Keratinocyte (primary cell): ENCODE measurements around the gene SPTBN1. TPM values are rescaled to one million over a fixed set of nuclear protein-coding genes. Genes with fewer than 3 reads are reported as not detected.

Experiments
- DNase-seq: peaks from one replicate; pipeline ENCODE4 v3.0.0-alpha.2; 2011; ENCODE audit warnings: low read depth, missing footprints, low spot score
- FAIRE-seq: peaks from 2 replicates; lab custom pipeline; 2011; peaks lifted over from hg19 to GRCh38; lab: Jason Lieb, UNC
- H2AFZ ChIP-seq: 2 replicates; pipeline ENCODE4 v1.6.0; 2012; ENCODE audit warnings: low read length, control low read depth, inconsistent platforms; ENCODE audit not compliant: control insufficient read depth
- H3K27ac ChIP-seq: 2 replicates; pipeline ENCODE4 v1.5.1; 2011; ENCODE audit warnings: low read length; ENCODE audit not compliant: control insufficient read depth, insufficient read depth
- H3K27me3 ChIP-seq: 3 replicates; pipeline ENCODE4 v1.6.0; 2011; ENCODE audit warnings: low read length; ENCODE audit not compliant: control insufficient read depth, insufficient read depth; ENCODE audit errors: extremely low read depth
- H3K36me3 ChIP-seq, 2 experiments: 2 replicates in 1 of 2; 3 replicates in 1 of 2; pipeline ENCODE4 v1.5.1; 2011; ENCODE audit warnings: low read length in 2 of 2, mild to moderate bottlenecking in 1 of 2; ENCODE audit not compliant: control insufficient read depth in 2 of 2, insufficient read depth in 2 of 2; ENCODE audit errors: extremely low read depth in 1 of 2
- H3K4me1 ChIP-seq: 3 replicates; pipeline ENCODE4 v1.5.1; 2011; ENCODE audit warnings: low read length; ENCODE audit not compliant: control insufficient read depth, insufficient read depth; ENCODE audit errors: extremely low read depth
- H3K4me2 ChIP-seq: 3 replicates; pipeline ENCODE4 v1.6.0; 2011; ENCODE audit warnings: low read depth, low read length; ENCODE audit not compliant: control insufficient read depth, insufficient read depth; ENCODE audit errors: extremely low read depth
- H3K4me3 ChIP-seq, 3 experiments: fragments of 200-600 bp in 1 of 3; sonication (generic) in 1 of 3; 2 replicates in 2 of 3; 3 replicates in 1 of 3; pipeline ENCODE4 v1.5.1; 2011 to 2016; ENCODE audit warnings: low read length in 3 of 3, mild to moderate bottlenecking in 3 of 3, control low read depth in 2 of 3, inconsistent platforms in 1 of 3, low read depth in 1 of 3, mixed read lengths in 1 of 3, mixed run types in 1 of 3, moderate library complexity in 1 of 3; ENCODE audit not compliant: control insufficient read depth in 2 of 3, insufficient read depth in 2 of 3; ENCODE audit errors: extremely low read depth in 1 of 3
- H3K79me2 ChIP-seq: 2 replicates; pipeline ENCODE4 v1.6.0; 2012; ENCODE audit warnings: low read length; ENCODE audit not compliant: control insufficient read depth, insufficient read depth
- H3K9ac ChIP-seq: 3 replicates; pipeline ENCODE4 v1.6.0; 2011; ENCODE audit warnings: low read length; ENCODE audit not compliant: control insufficient read depth, insufficient read depth; ENCODE audit errors: extremely low read depth
- H3K9me1 ChIP-seq: 3 replicates; pipeline ENCODE4 v1.6.0; 2011; ENCODE audit warnings: low read length; ENCODE audit not compliant: control insufficient read depth, insufficient read depth; ENCODE audit errors: extremely low read depth
- H3K9me3 ChIP-seq: 2 replicates; pipeline ENCODE4 v1.5.1; 2012; ENCODE audit warnings: low read depth, low read length; ENCODE audit not compliant: control insufficient read depth
- H4K20me1 ChIP-seq: 3 replicates; pipeline ENCODE4 v1.6.0; 2011; ENCODE audit warnings: low read length; ENCODE audit not compliant: control insufficient read depth, insufficient read depth; ENCODE audit errors: extremely low read depth
- EZH2 ChIP-seq: IDR thresholded peaks from one replicate; pipeline ENCODE4 v1.6.1; 2012; ENCODE audit warnings: inconsistent platforms, mild to moderate bottlenecking, low read length, moderate library complexity
- dilution Hi-C: fragments of 300-500 bp; cut with MboI; formaldehyde crosslinking; loops from one replicate; pipeline ENCODE4 v1.7.0; 2020; ENCODE audit warnings: low sequenced_read_pairs; ENCODE audit not compliant: extremely low pct_ligation_motif_present
- polyA plus RNA-seq, 5 experiments: library from polyadenylated mRNA; depleted of rRNA in 3 of 5; stranded (reverse) in 3 of 5; stranded (forward) in 1 of 5; unstranded in 1 of 5; fragments of >200 nt; gene quantifications; 1 replicate in 1 of 5; 2 replicates in 3 of 5; 3 replicates in 1 of 5; pipeline versions ENCODE4 v1.2.1 to v1.2.3, GENCODE V29; 2011 to 2012; ENCODE audit warnings: missing spikeins in 2 of 5, low read depth in 1 of 5, low replicate concordance in 1 of 5
- TF ChIP-seq, protein P1 (sequence below), 3 experiments: IDR thresholded peaks in 1 of 3; conservative IDR thresholded peaks in 1 of 3; optimal IDR thresholded peaks in 1 of 3; 2 replicates in 2 of 3; 3 replicates in 1 of 3; pipeline versions ENCODE3 to v1.5.1; 2011; ENCODE audit warnings: low read length in 3 of 3, mild to moderate bottlenecking in 3 of 3, moderate library complexity in 2 of 3, control low read depth in 1 of 3, inconsistent platforms in 1 of 3; ENCODE audit not compliant: insufficient read depth in 2 of 3; ENCODE audit errors: extremely low read depth in 1 of 3

SPTBN1 gene
- polyA plus RNA-seq, 1 donor (not counting 4 experiments of a cell fraction or from before 2014, with no cell fraction given), result 40.0 TPM

DNA sequence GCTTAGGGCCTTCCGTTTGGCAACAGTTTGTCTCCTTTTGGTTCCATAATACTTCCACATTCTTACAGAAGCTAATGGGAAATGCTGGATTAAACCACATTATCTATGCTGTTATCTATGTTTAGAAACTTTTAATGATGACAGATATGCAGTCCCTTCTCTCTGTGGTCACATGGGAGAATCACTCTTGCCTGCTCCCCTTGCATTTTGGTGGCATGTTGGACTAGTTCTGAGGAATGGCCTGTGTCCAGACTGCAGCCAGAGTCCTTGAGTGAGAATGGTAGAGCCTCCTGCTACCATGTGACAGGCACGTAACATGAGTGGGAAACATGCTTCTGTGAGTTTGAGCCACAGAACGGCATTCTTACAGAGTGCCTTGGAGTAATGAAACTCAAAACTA lies 19.2 kb downstream of the SPTBN1 start:
- Histone ChIP-seq H4K20me1 (no peaks in the 10 kb centered on the region), H3K9me1 (no peaks in the 10 kb centered on the region), H2AFZ (no peak overlapping the region), H3K79me2 (no peaks in the 10 kb centered on the region), H3K4me3 (no peak overlapping the region), H3K4me1 (peaks cover 2% of the 10 kb centered on the region), H3K27me3 (no peaks in the 10 kb centered on the region), H3K9me3 (no peaks in the 10 kb centered on the region), H3K36me3 (no peaks in the 10 kb centered on the region), H3K9ac (no peak overlapping the region), H3K4me2 (no peak overlapping the region), H3K27ac (no peak overlapping the region)
- no peak for TF ChIP-seq EZH2
- TF ChIP-seq, protein P1, sequence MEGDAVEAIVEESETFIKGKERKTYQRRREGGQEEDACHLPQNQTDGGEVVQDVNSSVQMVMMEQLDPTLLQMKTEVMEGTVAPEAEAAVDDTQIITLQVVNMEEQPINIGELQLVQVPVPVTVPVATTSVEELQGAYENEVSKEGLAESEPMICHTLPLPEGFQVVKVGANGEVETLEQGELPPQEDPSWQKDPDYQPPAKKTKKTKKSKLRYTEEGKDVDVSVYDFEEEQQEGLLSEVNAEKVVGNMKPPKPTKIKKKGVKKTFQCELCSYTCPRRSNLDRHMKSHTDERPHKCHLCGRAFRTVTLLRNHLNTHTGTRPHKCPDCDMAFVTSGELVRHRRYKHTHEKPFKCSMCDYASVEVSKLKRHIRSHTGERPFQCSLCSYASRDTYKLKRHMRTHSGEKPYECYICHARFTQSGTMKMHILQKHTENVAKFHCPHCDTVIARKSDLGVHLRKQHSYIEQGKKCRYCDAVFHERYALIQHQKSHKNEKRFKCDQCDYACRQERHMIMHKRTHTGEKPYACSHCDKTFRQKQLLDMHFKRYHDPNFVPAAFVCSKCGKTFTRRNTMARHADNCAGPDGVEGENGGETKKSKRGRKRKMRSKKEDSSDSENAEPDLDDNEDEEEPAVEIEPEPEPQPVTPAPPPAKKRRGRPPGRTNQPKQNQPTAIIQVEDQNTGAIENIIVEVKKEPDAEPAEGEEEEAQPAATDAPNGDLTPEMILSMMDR (optimal IDR thresholded peaks at IDR 0.05 in 1 of 3, IDR thresholded peaks at IDR 0.05 in 1 of 3, conservative IDR thresholded peaks at IDR 0.05 in 1 of 3; ENCODE audit: extremely low read depth in 1 of 3, insufficient read depth in 2 of 3, low read length in 3 of 3), result no peak
- DNase-seq, result no peak
- dilution Hi-C loops, result no loop called here
- no peak for FAIRE-seq

GRCh38 chr2:54475919-54476318 lies 19.8 kb downstream of the SPTBN1 start:
- Histone ChIP-seq H3K9me1 (no peaks in the 10 kb centered on the region), H3K27ac (no peak overlapping the region), H3K4me1 (no peaks in the 10 kb centered on the region), H4K20me1 (no peaks in the 10 kb centered on the region), H3K4me2 (no peak overlapping the region), H3K9ac (no peak overlapping the region), H3K9me3 (no peaks in the 10 kb centered on the region), H3K4me3 (no peak overlapping the region), H3K36me3 (no peaks in the 10 kb centered on the region), H3K27me3 (no peaks in the 10 kb centered on the region), H2AFZ (no peak overlapping the region), H3K79me2 (no peaks in the 10 kb centered on the region)
- TF ChIP-seq, protein P1 (optimal IDR thresholded peaks at IDR 0.05 in 1 of 3, IDR thresholded peaks at IDR 0.05 in 1 of 3, conservative IDR thresholded peaks at IDR 0.05 in 1 of 3; ENCODE audit: extremely low read depth in 1 of 3, insufficient read depth in 2 of 3, low read length in 3 of 3), result no peak
- no peak for TF ChIP-seq EZH2
- DNase-seq (no peak), FAIRE-seq (no peak)
- dilution Hi-C loops, result no loop called here
